ENCODE data around the gene PDE6D.
"Not testable (repeated sequence)": the region's sequence is repeated elsewhere in the genome, so short reads cannot be mapped to it uniquely, and the experiment has no call there.

PDE6D gene

GRCh38 chr2:231769170-231770136, 11.6 kb downstream of the PDE6D start:
- no peak for DNase-seq (ENCODE audit: low read depth in 3 of 3)

GRCh38 chr2:231765496-231765929, 15.6 kb downstream of the PDE6D start:
- DNase-seq (ENCODE audit: low read depth in 3 of 3): no peak

- DNase-seq (ENCODE audit: low read depth in 3 of 3): no peak
Measured at GRCh38 chr2:231764760-231765159, 16.3 kb downstream of the PDE6D start.

- DNase-seq (ENCODE audit: low read depth in 3 of 3): no peak
Measured at GRCh38 chr2:231764124-231764523, 17.0 kb downstream of the PDE6D start.

- DNase-seq (ENCODE audit: low read depth in 3 of 3): no peak
Measured at GRCh38 chr2:231761735-231762134, 19.3 kb downstream of the PDE6D start.

GRCh38 chr2:231752061-231752460, 29.0 kb downstream of the PDE6D start:
- DNase-seq (ENCODE audit: low read depth in 3 of 3): no peak

- DNase-seq (ENCODE audit: low read depth in 3 of 3): no peak
Measured at GRCh38 chr2:231751042-231751815, 29.9 kb downstream of the PDE6D start.

- not testable (repeated sequence) for DNase-seq (ENCODE audit: low read depth in 3 of 3)
Measured at GRCh38 chr2:231749016-231749415, 32.1 kb downstream of the PDE6D start.

GRCh38 chr2:231748153-231748896, 32.8 kb downstream of the PDE6D start:
- not testable (repeated sequence) for DNase-seq (ENCODE audit: low read depth in 3 of 3)

- DNase-seq (ENCODE audit: low read depth in 3 of 3): no peak
Measured at GRCh38 chr2:231745303-231746038, 35.6 kb downstream of the PDE6D start.

- no peak for DNase-seq (ENCODE audit: low read depth in 3 of 3)
Measured at GRCh38 chr2:231743376-231744116, 37.5 kb downstream of the PDE6D start.

- DNase-seq (ENCODE audit: low read depth in 3 of 3): no peak
Measured at GRCh38 chr2:231737761-231738160, 43.3 kb downstream of the PDE6D start.

- DNase-seq (ENCODE audit: low read depth in 3 of 3): no peak
Measured at GRCh38 chr2:231732604-231733003, 48.5 kb downstream of the PDE6D start.

GRCh38 chr2:231727621-231728020, 53.5 kb downstream of the PDE6D start:
- DNase-seq (ENCODE audit: low read depth in 3 of 3): no peak

- no peak for DNase-seq (ENCODE audit: low read depth in 3 of 3)
Measured at GRCh38 chr2:231726276-231726675, 54.8 kb downstream of the PDE6D start.

GRCh38 chr2:231725476-231725875, 55.6 kb downstream of the PDE6D start:
- DNase-seq (ENCODE audit: low read depth in 3 of 3): no peak

- no peak for DNase-seq (ENCODE audit: low read depth in 3 of 3)
Measured at GRCh38 chr2:231722721-231723307, 58.3 kb downstream of the PDE6D start.

- no peak for DNase-seq (ENCODE audit: low read depth in 3 of 3)
Measured at GRCh38 chr2:231720987-231721966, 59.8 kb downstream of the PDE6D start.
